NCI-H345 treated with DMSO at 0.1 percent for 48 hours (cell line): ENCODE measurements around the gene PPP2R2C.

Source experiments
- DNase-seq: peaks from one replicate; lab custom pipeline; 2025; ENCODE audit not compliant: unreplicated experiment; lab: John Stamatoyannopoulos, UW

The PPP2R2C gene

DNA sequence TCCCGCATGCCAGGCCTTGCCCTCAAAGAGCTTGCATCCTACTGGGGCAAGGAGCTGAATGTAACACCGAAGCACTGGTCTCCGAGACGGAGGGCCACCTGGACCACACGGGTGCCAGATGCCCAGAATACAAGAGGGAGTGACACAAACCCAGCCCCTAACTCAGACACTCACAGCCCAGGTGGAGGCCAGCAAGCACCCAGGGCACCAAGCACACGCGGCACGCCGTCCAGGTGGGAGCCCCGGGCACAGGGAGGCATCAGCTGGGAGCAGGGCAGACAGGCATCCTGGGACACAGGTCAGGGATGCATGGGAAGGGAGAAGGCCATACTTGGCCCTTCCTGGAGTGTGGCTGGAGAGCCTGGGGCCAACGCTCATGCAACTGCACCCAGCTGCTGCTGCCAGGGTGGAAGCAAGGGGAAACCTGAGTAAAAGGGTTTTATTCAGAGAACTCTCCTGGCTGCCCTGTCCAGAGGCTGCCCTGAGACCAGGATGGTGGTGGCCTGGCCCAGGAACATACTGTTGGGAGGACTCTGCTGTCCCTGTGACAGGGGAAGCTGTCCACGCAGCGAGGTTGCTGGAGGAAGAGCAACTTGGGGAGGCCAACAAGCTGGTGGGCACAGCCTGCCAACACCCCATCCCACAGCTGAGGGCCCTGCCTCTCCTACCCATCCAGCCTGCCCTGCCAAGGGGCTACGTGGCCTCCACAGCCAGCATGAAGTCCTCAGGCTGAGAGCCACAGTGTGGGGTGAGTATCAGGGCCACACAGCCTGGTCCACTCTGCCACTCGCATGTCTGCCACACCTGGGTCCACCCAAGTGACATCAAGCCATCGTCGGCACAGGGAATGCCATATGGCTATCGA, 22.2 kb upstream of the PPP2R2C start:
- no peak for DNase-seq

- DNase-seq = no peak
Measured at GRCh38 chr4:6493658-6494304, 21.4 kb upstream of the PPP2R2C start.

- no peak for DNase-seq
Measured at GRCh38 chr4:6492861-6493657, 20.6 kb upstream of the PPP2R2C start.

DNA sequence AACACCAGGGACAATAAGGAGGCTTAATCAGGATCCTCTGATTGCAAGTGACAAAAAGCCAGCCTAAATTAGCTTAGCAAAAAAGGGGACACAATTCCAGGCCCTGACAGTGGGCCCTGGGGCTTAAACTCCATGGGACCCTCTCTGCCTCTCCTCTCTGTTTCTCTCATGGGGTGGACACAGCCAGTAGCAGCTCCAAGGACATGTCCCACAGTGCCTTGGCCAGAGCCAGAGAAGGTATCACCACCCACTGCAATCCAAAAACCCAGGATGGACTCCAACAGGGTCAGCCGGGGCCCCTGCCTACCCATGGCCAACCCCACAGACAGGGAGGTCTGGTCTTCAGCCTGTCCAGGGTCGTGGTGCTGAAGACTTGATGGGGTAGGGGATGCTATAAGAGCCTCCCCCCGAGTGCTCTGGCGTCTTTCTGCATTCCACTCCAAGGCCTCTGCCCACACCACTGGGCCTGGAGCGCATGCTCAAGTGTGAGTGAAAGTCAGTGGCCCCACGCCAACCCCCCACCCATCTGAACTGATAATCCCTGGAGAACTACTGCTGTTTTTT, 19.7 kb upstream of the PPP2R2C start:
- DNase-seq = no peak

GRCh38 chr4:6491235-6491634, 18.8 kb upstream of the PPP2R2C start:
- DNase-seq = no peak

GRCh38 chr4:6489927-6490326, 17.5 kb upstream of the PPP2R2C start:
- no peak for DNase-seq

- no peak for DNase-seq
Measured at GRCh38 chr4:6487466-6487865, 15.1 kb upstream of the PPP2R2C start.

DNA sequence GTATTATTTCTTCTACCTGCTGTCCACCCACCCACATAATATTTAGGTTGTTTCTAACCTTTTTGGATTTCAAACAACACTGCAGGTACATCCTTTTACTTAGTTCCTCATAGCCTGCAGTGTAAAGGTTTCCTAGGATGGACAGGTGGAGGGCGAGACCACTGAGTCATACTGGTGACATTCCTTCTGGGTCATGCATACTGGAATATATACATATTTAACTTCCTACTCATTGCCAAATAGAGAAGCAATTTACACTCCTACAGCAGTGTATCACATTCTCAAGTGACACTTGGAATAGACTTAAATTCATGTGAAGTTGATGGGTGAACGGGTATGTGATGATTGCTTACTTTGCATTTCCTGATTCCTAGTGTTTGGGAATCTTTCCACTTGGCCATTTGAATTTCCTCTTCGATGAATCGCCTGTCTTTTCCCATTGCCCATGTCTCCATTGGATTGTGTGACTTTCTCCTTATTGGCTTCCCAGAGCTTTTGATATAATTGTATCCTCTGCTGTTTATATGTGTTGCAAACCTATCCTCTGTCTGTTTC, 8.2 kb upstream of the PPP2R2C start:
- DNase-seq = no peak

- DNase-seq = no peak
Measured at GRCh38 chr4:6478546-6479220, 6.3 kb upstream of the PPP2R2C start.

GRCh38 chr4:6476893-6477292, 4.5 kb upstream of the PPP2R2C start:
- no peak for DNase-seq

- no peak for DNase-seq
Measured at GRCh38 chr4:6475492-6476020, 3.1 kb upstream of the PPP2R2C start.

- no peak for DNase-seq
Measured at GRCh38 chr4:6474705-6475457, 2.5 kb upstream of the PPP2R2C start.

GRCh38 chr4:6474053-6474568, 1.7 kb upstream of the PPP2R2C start:
- no peak for DNase-seq

- DNase-seq = no peak
Measured at GRCh38 chr4:6473264-6474052, 1.0 kb upstream of the PPP2R2C start.

GRCh38 chr4:6472008-6472386, 417 bp downstream of the PPP2R2C start:
- DNase-seq = no peak

- DNase-seq = no peak
Measured at GRCh38 chr4:6471307-6472007, 957 bp downstream of the PPP2R2C start.

- no peak for DNase-seq
Measured at GRCh38 chr4:6470502-6471306, 1.7 kb downstream of the PPP2R2C start.
